ENCODE results near the gene CAMK2G.

DNA sequence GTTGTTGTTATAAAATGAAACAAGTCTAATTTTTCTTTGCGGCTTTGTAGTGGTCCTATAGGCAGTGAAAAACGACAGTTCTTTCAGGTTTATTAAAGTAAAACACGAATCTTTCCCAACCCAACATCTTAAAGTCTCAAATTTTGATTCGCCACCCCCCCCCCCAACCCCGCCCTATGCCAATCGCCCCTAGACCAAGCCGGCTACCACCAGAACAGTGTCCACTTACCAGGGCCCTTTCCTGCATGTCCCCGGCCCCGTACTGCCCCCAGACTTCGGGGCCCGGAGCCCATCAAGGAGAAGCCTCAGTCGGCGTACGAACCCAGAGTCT, 92.8 kb downstream of the CAMK2G start:
- no peak for TF ChIP-seq EZH2phosphoT487 (IDR thresholded peaks at IDR 0.05; ENCODE audit: insufficient read depth, low read depth)
- TF ChIP-seq EZH2 (IDR thresholded peaks at IDR 0.05; ENCODE audit: insufficient read depth, poor library complexity, severe bottlenecking), result no peak
